Breast epithelium (tissue), 4 donors: ENCODE measurements around the gene DPP4. TPM values are rescaled to one million over a fixed set of nuclear protein-coding genes. Genes with fewer than 3 reads are reported as not detected.

Source experiments
- DNase-seq, 2 donors: peaks; one replicate each; pipeline ENCODE4 v3.0.0-alpha.2; 2019; ENCODE audit warnings: low spot score in 2 of 2
- H3K27ac ChIP-seq, 2 donors: fragments of 200-600 bp; sonication (generic) in 1 of 2; one replicate each; pipeline ENCODE4 v1.5.1; 2016 to 2019; ENCODE audit warnings: mild to moderate bottlenecking in 1 of 2
- H3K27me3 ChIP-seq, 2 donors: fragments of 200-600 bp; sonication (generic) in 1 of 2; one replicate each; pipeline versions ENCODE4 v1.5.1 to v1.6.0; 2017 to 2019; ENCODE audit warnings: control low read depth in 1 of 2, mild to moderate bottlenecking in 1 of 2
- H3K36me3 ChIP-seq: fragments of 200-600 bp; one replicate; pipeline ENCODE4 v1.5.1; 2019
- H3K4me1 ChIP-seq, 2 donors: fragments of 200-600 bp; sonication (generic); one replicate each; pipeline ENCODE4 v1.5.1; 2016 to 2019; ENCODE audit warnings: control low read depth in 1 of 2
- H3K4me3 ChIP-seq, 3 donors: fragments of 200-600 bp; sonication (generic); 1 replicate in 2 of 3; 2 replicates in 1 of 3; pipeline ENCODE4 v1.5.1; 2016 to 2019; ENCODE audit warnings: mild to moderate bottlenecking in 3 of 3, moderate library complexity in 2 of 3
- H3K9me3 ChIP-seq, 2 donors: fragments of 200-600 bp; sonication (generic) in 1 of 2; one replicate each; pipeline ENCODE4 v1.5.1; 2016 to 2019; ENCODE audit warnings: control low read depth in 1 of 2
- POLR2A ChIP-seq: fragments of 450-650 bp; IDR thresholded peaks from one replicate; pipeline ENCODE4 v1.6.1; 2016; ENCODE audit warnings: antibody characterized with exemption, mild to moderate bottlenecking, moderate library complexity
- POLR2AphosphoS5 ChIP-seq, 3 donors: sonication (generic); formaldehyde crosslinking; IDR thresholded peaks; one replicate each; pipeline ENCODE4 v1.6.1; 2017; ENCODE audit warnings: antibody characterized with exemption in 3 of 3
- intact Hi-C: fragments of 100-400 bp; cut with DNase I; formaldehyde crosslinking; loops from one replicate; pipeline ENCODE4 v1.15.1; 2023; ENCODE audit warnings: low total_unique reads
- total RNA-seq, 3 donors: library from RNA; depleted of rRNA; stranded (reverse); fragments of >200 nt; gene quantifications; one replicate each; pipeline ENCODE4 v1.1.0, GENCODE V29; 2016
- TF ChIP-seq, protein P1 (sequence below), 3 donors: fragments of 450-650 bp; IDR thresholded peaks; one replicate each; pipeline ENCODE4 v1.5.1; 2016 to 2017; ENCODE audit warnings: antibody characterized with exemption in 3 of 3, mild to moderate bottlenecking in 3 of 3, moderate library complexity in 3 of 3

DPP4 gene
- total RNA-seq, 3 donors from 2014 or later = 7.5 to 17.3 (median 11.8) TPM

GRCh38 chr2:161971551-161971950, 102.5 kb downstream of the DPP4 start:
- H3K27ac ChIP-seq = no peak overlapping the region
- intact Hi-C loops = no loop called here
- TF ChIP-seq, protein P1, sequence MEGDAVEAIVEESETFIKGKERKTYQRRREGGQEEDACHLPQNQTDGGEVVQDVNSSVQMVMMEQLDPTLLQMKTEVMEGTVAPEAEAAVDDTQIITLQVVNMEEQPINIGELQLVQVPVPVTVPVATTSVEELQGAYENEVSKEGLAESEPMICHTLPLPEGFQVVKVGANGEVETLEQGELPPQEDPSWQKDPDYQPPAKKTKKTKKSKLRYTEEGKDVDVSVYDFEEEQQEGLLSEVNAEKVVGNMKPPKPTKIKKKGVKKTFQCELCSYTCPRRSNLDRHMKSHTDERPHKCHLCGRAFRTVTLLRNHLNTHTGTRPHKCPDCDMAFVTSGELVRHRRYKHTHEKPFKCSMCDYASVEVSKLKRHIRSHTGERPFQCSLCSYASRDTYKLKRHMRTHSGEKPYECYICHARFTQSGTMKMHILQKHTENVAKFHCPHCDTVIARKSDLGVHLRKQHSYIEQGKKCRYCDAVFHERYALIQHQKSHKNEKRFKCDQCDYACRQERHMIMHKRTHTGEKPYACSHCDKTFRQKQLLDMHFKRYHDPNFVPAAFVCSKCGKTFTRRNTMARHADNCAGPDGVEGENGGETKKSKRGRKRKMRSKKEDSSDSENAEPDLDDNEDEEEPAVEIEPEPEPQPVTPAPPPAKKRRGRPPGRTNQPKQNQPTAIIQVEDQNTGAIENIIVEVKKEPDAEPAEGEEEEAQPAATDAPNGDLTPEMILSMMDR (IDR thresholded peaks at IDR 0.05) = no peak
- no peak for TF ChIP-seq POLR2A
- TF ChIP-seq POLR2AphosphoS5 (IDR thresholded peaks at IDR 0.05) = no peak
- no peaks in the 10 kb centered on the region for H3K36me3 ChIP-seq
- H3K9me3 ChIP-seq = no peaks in the 10 kb centered on the region
- no peaks in the 10 kb centered on the region for H3K27me3 ChIP-seq
- DNase-seq = no peak
- no peak overlapping the region for H3K4me3 ChIP-seq
- no peaks in the 10 kb centered on the region for H3K4me1 ChIP-seq

DNA sequence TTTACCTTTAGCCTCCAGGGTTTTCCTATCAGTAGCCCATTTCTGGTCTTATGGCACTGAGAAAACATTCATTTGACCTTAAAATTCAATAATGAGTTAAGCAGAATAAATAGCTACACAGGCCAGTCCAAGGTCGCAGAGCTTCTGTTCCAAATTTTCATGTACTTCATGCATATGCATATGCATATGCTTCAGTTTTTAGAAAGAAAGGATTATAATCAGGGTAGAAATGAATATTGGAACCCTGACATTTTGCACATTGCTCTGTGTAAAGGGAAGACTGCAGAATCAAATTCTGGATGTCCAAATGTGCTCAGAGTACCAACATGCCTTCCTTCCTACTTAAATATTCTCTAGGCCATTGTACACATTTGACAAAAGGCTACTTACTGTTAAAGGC, 104.9 kb downstream of the DPP4 start:
- Histone ChIP-seq H3K4me1 (no peaks in the 10 kb centered on the region), H3K27me3 (no peaks in the 10 kb centered on the region), H3K4me3 (no peak overlapping the region), H3K9me3 (no peaks in the 10 kb centered on the region), H3K27ac (no peak overlapping the region), H3K36me3 (no peaks in the 10 kb centered on the region)
- no peak for TF ChIP-seq POLR2A
- TF ChIP-seq, protein P1 (IDR thresholded peaks at IDR 0.05) = no peak
- no peak for TF ChIP-seq POLR2AphosphoS5 (IDR thresholded peaks at IDR 0.05)
- DNase-seq = no peak
- intact Hi-C loops = no loop called here

DNA sequence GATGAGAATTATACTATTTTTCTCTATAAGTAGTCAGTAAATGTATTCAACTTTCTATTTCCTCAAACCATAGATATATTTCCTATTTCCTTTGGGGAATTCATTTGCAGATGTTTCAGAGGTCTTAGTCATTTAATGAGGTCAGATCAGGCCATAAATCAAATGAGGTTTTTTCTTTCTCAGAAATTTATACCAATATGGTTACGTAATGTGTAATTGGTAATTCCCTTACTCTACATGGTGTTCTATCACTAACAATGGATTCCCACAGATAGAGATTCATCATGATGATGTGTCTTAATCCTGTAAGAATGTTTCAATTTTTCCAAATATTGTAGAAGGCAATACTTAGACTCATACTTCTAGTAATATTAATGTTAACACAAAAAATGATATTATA, 108.0 kb downstream of the DPP4 start:
- intact Hi-C loops = no loop called here
- Histone ChIP-seq H3K27ac (no peak overlapping the region), H3K9me3 (no peaks in the 10 kb centered on the region), H3K27me3 (no peaks in the 10 kb centered on the region), H3K36me3 (no peaks in the 10 kb centered on the region), H3K4me1 (no peaks in the 10 kb centered on the region), H3K4me3 (no peak overlapping the region)
- TF ChIP-seq POLR2AphosphoS5 (IDR thresholded peaks at IDR 0.05) (no peak), POLR2A (no peak)
- TF ChIP-seq, protein P1 (IDR thresholded peaks at IDR 0.05) = no peak
- no peak for DNase-seq

DNA sequence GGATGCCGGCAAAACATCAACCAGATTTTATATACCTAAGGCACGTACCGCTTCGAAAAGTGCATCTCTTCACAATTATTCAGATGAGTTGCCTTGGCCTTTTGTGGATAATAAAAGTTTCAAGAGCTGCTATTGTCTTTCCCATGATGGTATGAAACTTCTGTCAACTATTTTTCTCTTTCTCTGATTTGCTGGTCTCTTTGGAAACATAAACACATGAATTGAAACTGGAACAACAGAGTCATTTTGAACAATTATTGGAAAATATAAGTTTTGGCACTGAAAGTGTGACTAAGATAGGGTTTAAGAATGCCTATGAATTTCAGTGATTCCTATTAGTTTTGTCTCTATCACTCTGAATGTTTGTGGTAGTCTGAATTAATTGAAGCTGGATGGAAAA, 109.9 kb downstream of the DPP4 start:
- no peaks in the 10 kb centered on the region for H3K36me3 ChIP-seq
- H3K4me1 ChIP-seq = no peaks in the 10 kb centered on the region
- H3K27ac ChIP-seq = no peak overlapping the region
- H3K4me3 ChIP-seq = no peak overlapping the region
- no peak for TF ChIP-seq POLR2A
- no peak for TF ChIP-seq POLR2AphosphoS5 (IDR thresholded peaks at IDR 0.05)
- TF ChIP-seq, protein P1 (IDR thresholded peaks at IDR 0.05) = no peak
- no peaks in the 10 kb centered on the region for H3K27me3 ChIP-seq
- intact Hi-C loops = no loop called here
- no peak for DNase-seq
- H3K9me3 ChIP-seq = no peaks in the 10 kb centered on the region

DNA sequence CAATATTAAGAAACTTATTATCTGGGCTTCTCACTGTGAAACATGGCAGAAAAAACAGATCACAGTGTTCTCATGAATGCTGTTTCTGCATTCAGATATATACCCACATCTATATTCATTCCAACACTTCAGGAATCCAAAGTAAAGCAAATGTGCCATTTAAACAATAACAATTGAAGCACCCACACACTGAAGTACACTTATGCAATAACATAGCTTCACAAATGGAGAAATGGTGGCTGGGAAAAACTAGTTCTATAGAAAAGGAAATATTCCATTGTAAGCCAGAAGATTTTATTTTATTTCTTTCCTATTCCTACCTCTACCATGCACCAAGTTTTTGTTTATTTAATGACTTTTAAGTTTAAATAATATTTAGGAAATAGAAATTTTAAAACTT, 111.9 kb downstream of the DPP4 start:
- Histone ChIP-seq H3K4me3 (no peak overlapping the region), H3K27me3 (no peaks in the 10 kb centered on the region), H3K4me1 (no peaks in the 10 kb centered on the region), H3K36me3 (no peaks in the 10 kb centered on the region), H3K9me3 (no peaks in the 10 kb centered on the region), H3K27ac (no peak overlapping the region)
- no peak for TF ChIP-seq POLR2AphosphoS5 (IDR thresholded peaks at IDR 0.05)
- TF ChIP-seq, protein P1 (IDR thresholded peaks at IDR 0.05) = no peak
- no peak for TF ChIP-seq POLR2A
- no peak for DNase-seq
- intact Hi-C loops = no loop called here
